Keratinocyte (primary cell): ENCODE results near the gene TMOD1. TPM values are rescaled to one million over a fixed set of nuclear protein-coding genes. Genes with fewer than 3 reads are reported as not detected.
"Not testable (repeated sequence)": the region's sequence is repeated elsewhere in the genome, so short reads cannot be mapped to it uniquely, and the experiment has no call there.

Experiments used
- DNase-seq: peaks from one replicate; pipeline ENCODE4 v3.0.0-alpha.2; 2011; ENCODE audit warnings: low read depth, missing footprints, low spot score
- FAIRE-seq: peaks from 2 replicates; lab custom pipeline; 2011; peaks lifted over from hg19 to GRCh38; lab: Jason Lieb, UNC
- H2AFZ ChIP-seq: 2 replicates; pipeline ENCODE4 v1.6.0; 2012; ENCODE audit warnings: low read length, control low read depth, inconsistent platforms; ENCODE audit not compliant: control insufficient read depth
- H3K27ac ChIP-seq: 2 replicates; pipeline ENCODE4 v1.5.1; 2011; ENCODE audit warnings: low read length; ENCODE audit not compliant: control insufficient read depth, insufficient read depth
- H3K27me3 ChIP-seq: 3 replicates; pipeline ENCODE4 v1.6.0; 2011; ENCODE audit warnings: low read length; ENCODE audit not compliant: control insufficient read depth, insufficient read depth; ENCODE audit errors: extremely low read depth
- H3K36me3 ChIP-seq, 2 experiments: 2 replicates in 1 of 2; 3 replicates in 1 of 2; pipeline ENCODE4 v1.5.1; 2011; ENCODE audit warnings: low read length in 2 of 2, mild to moderate bottlenecking in 1 of 2; ENCODE audit not compliant: control insufficient read depth in 2 of 2, insufficient read depth in 2 of 2; ENCODE audit errors: extremely low read depth in 1 of 2
- H3K4me1 ChIP-seq: 3 replicates; pipeline ENCODE4 v1.5.1; 2011; ENCODE audit warnings: low read length; ENCODE audit not compliant: control insufficient read depth, insufficient read depth; ENCODE audit errors: extremely low read depth
- H3K4me2 ChIP-seq: 3 replicates; pipeline ENCODE4 v1.6.0; 2011; ENCODE audit warnings: low read depth, low read length; ENCODE audit not compliant: control insufficient read depth, insufficient read depth; ENCODE audit errors: extremely low read depth
- H3K4me3 ChIP-seq, 3 experiments: fragments of 200-600 bp in 1 of 3; sonication (generic) in 1 of 3; 2 replicates in 2 of 3; 3 replicates in 1 of 3; pipeline ENCODE4 v1.5.1; 2011 to 2016; ENCODE audit warnings: low read length in 3 of 3, mild to moderate bottlenecking in 3 of 3, control low read depth in 2 of 3, inconsistent platforms in 1 of 3, low read depth in 1 of 3, mixed read lengths in 1 of 3, mixed run types in 1 of 3, moderate library complexity in 1 of 3; ENCODE audit not compliant: control insufficient read depth in 2 of 3, insufficient read depth in 2 of 3; ENCODE audit errors: extremely low read depth in 1 of 3
- H3K79me2 ChIP-seq: 2 replicates; pipeline ENCODE4 v1.6.0; 2012; ENCODE audit warnings: low read length; ENCODE audit not compliant: control insufficient read depth, insufficient read depth
- H3K9ac ChIP-seq: 3 replicates; pipeline ENCODE4 v1.6.0; 2011; ENCODE audit warnings: low read length; ENCODE audit not compliant: control insufficient read depth, insufficient read depth; ENCODE audit errors: extremely low read depth
- H3K9me1 ChIP-seq: 3 replicates; pipeline ENCODE4 v1.6.0; 2011; ENCODE audit warnings: low read length; ENCODE audit not compliant: control insufficient read depth, insufficient read depth; ENCODE audit errors: extremely low read depth
- H3K9me3 ChIP-seq: 2 replicates; pipeline ENCODE4 v1.5.1; 2012; ENCODE audit warnings: low read depth, low read length; ENCODE audit not compliant: control insufficient read depth
- H4K20me1 ChIP-seq: 3 replicates; pipeline ENCODE4 v1.6.0; 2011; ENCODE audit warnings: low read length; ENCODE audit not compliant: control insufficient read depth, insufficient read depth; ENCODE audit errors: extremely low read depth
- EZH2 ChIP-seq: IDR thresholded peaks from one replicate; pipeline ENCODE4 v1.6.1; 2012; ENCODE audit warnings: inconsistent platforms, mild to moderate bottlenecking, low read length, moderate library complexity
- dilution Hi-C: fragments of 300-500 bp; cut with MboI; formaldehyde crosslinking; loops from one replicate; pipeline ENCODE4 v1.7.0; 2020; ENCODE audit warnings: low sequenced_read_pairs; ENCODE audit not compliant: extremely low pct_ligation_motif_present
- polyA plus RNA-seq, 5 experiments: library from polyadenylated mRNA; depleted of rRNA in 3 of 5; stranded (reverse) in 3 of 5; stranded (forward) in 1 of 5; unstranded in 1 of 5; fragments of >200 nt; gene quantifications; 1 replicate in 1 of 5; 2 replicates in 3 of 5; 3 replicates in 1 of 5; pipeline versions ENCODE4 v1.2.1 to v1.2.3, GENCODE V29; 2011 to 2012; ENCODE audit warnings: missing spikeins in 2 of 5, low read depth in 1 of 5, low replicate concordance in 1 of 5
- TF ChIP-seq, protein P1 (sequence below), 3 experiments: IDR thresholded peaks in 1 of 3; conservative IDR thresholded peaks in 1 of 3; optimal IDR thresholded peaks in 1 of 3; 2 replicates in 2 of 3; 3 replicates in 1 of 3; pipeline versions ENCODE3 to v1.5.1; 2011; ENCODE audit warnings: low read length in 3 of 3, mild to moderate bottlenecking in 3 of 3, moderate library complexity in 2 of 3, control low read depth in 1 of 3, inconsistent platforms in 1 of 3; ENCODE audit not compliant: insufficient read depth in 2 of 3; ENCODE audit errors: extremely low read depth in 1 of 3

TMOD1 gene
- polyA plus RNA-seq, 1 donor (not counting 4 experiments of a cell fraction or from before 2014, with no cell fraction given): not detected

- H3K27me3 ChIP-seq, FAIRE-seq, H2AFZ ChIP-seq, dilution Hi-C loops, H3K4me1 ChIP-seq, H3K4me3 ChIP-seq, DNase-seq, H3K27ac ChIP-seq, H3K36me3 ChIP-seq, H3K9me3 ChIP-seq, H3K9me1 ChIP-seq, H3K9ac ChIP-seq, H3K79me2 ChIP-seq, H4K20me1 ChIP-seq, H3K4me2 ChIP-seq: not testable (repeated sequence)
These were observed 85.4 kb downstream of the TMOD1 start for GRCh38 chr9:97586909-97587308.

DNA sequence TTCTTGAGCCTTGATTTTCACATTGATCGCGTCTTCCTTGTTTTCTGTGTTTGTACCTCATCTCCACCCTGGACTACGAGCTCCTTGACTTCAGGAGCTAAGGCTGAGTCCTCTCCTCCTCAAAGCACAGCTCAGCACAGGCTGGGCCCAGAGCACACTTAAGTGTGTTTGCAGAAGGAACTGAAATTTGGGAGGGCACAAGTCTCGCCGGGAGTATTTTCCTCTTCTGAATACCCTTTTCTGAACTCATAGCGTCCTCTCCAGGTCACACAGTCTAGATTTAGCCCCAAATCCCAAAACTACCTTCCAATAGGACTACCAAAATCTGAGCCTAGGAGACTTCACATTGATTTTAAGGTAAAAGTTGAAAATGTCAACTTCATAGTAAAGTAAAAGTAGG lies 90.1 kb downstream of the TMOD1 start:
- Histone ChIP-seq H3K4me1 (no peaks in the 10 kb centered on the region), H2AFZ (no peak overlapping the region), H3K9me1 (no peaks in the 10 kb centered on the region), H3K27ac (no peak overlapping the region), H3K27me3 (peaks cover 5% of the 10 kb centered on the region), H3K36me3 (no peaks in the 10 kb centered on the region), H3K4me2 (no peak overlapping the region), H3K4me3 (no peak overlapping the region), H3K79me2 (no peaks in the 10 kb centered on the region), H4K20me1 (no peaks in the 10 kb centered on the region), H3K9ac (no peak overlapping the region), H3K9me3 (no peaks in the 10 kb centered on the region)
- dilution Hi-C loops: no loop called here
- DNase-seq: no peak
- TF ChIP-seq, protein P1, sequence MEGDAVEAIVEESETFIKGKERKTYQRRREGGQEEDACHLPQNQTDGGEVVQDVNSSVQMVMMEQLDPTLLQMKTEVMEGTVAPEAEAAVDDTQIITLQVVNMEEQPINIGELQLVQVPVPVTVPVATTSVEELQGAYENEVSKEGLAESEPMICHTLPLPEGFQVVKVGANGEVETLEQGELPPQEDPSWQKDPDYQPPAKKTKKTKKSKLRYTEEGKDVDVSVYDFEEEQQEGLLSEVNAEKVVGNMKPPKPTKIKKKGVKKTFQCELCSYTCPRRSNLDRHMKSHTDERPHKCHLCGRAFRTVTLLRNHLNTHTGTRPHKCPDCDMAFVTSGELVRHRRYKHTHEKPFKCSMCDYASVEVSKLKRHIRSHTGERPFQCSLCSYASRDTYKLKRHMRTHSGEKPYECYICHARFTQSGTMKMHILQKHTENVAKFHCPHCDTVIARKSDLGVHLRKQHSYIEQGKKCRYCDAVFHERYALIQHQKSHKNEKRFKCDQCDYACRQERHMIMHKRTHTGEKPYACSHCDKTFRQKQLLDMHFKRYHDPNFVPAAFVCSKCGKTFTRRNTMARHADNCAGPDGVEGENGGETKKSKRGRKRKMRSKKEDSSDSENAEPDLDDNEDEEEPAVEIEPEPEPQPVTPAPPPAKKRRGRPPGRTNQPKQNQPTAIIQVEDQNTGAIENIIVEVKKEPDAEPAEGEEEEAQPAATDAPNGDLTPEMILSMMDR (optimal IDR thresholded peaks at IDR 0.05 in 1 of 3, IDR thresholded peaks at IDR 0.05 in 1 of 3, conservative IDR thresholded peaks at IDR 0.05 in 1 of 3; ENCODE audit: extremely low read depth in 1 of 3, insufficient read depth in 2 of 3, low read length in 3 of 3): no peak
- no peak for TF ChIP-seq EZH2
- FAIRE-seq: no peak

DNA sequence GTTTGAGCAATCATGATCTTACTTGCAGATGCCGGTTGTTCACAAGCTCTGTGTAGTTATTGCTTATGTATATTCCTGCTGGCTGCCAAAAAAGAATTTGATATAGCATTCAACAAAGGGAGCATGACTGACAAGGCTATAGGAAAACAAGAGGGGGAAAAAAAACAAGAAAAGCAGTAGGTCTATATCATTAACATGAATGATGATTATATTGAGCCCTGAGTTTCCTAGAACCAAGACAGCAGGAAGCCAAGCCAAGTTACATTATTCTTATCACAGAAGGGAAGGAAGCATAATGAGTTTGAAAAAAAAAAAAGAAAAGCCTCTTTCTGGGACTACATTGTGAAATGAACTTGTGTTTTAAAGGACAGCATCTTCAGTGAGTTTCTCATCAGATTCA lies 90.7 kb downstream of the TMOD1 start:
- FAIRE-seq (no peak), DNase-seq (no peak)
- TF ChIP-seq, protein P1 (optimal IDR thresholded peaks at IDR 0.05 in 1 of 3, IDR thresholded peaks at IDR 0.05 in 1 of 3, conservative IDR thresholded peaks at IDR 0.05 in 1 of 3; ENCODE audit: extremely low read depth in 1 of 3, insufficient read depth in 2 of 3, low read length in 3 of 3): no peak
- TF ChIP-seq EZH2: no peak
- Histone ChIP-seq H3K27ac (no peak overlapping the region), H3K9me1 (no peaks in the 10 kb centered on the region), H3K4me1 (no peaks in the 10 kb centered on the region), H3K36me3 (no peaks in the 10 kb centered on the region), H3K9me3 (no peaks in the 10 kb centered on the region), H3K4me2 (no peak overlapping the region), H3K4me3 (no peak overlapping the region), H2AFZ (no peak overlapping the region), H4K20me1 (no peaks in the 10 kb centered on the region), H3K9ac (no peak overlapping the region), H3K27me3 (peaks cover 5% of the 10 kb centered on the region), H3K79me2 (no peaks in the 10 kb centered on the region)
- dilution Hi-C loops: no loop called here
